ENCODE data around the gene FAM53A.

Gene FAM53A

GRCh38 chr4:1638272-1638598 lies 45.9 kb downstream of the FAM53A start:
- H3K27ac ChIP-seq: no peak overlapping the region
- POLR2A ChIA-PET (ENCODE audit: low non-redundant PET): no interaction called here
- TF ChIP-seq, protein P1, sequence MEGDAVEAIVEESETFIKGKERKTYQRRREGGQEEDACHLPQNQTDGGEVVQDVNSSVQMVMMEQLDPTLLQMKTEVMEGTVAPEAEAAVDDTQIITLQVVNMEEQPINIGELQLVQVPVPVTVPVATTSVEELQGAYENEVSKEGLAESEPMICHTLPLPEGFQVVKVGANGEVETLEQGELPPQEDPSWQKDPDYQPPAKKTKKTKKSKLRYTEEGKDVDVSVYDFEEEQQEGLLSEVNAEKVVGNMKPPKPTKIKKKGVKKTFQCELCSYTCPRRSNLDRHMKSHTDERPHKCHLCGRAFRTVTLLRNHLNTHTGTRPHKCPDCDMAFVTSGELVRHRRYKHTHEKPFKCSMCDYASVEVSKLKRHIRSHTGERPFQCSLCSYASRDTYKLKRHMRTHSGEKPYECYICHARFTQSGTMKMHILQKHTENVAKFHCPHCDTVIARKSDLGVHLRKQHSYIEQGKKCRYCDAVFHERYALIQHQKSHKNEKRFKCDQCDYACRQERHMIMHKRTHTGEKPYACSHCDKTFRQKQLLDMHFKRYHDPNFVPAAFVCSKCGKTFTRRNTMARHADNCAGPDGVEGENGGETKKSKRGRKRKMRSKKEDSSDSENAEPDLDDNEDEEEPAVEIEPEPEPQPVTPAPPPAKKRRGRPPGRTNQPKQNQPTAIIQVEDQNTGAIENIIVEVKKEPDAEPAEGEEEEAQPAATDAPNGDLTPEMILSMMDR (conservative IDR thresholded peaks at IDR 0.05; ENCODE audit: low read depth): no peak
- DNase-seq (ENCODE audit: low spot score): no peak
- CTCF ChIA-PET: interaction anchor here (1.1 kb wide), 1 partner anchor 9 kb away, joined by 3 read pairs; no protein-coding TSS in a partner anchor

DNA sequence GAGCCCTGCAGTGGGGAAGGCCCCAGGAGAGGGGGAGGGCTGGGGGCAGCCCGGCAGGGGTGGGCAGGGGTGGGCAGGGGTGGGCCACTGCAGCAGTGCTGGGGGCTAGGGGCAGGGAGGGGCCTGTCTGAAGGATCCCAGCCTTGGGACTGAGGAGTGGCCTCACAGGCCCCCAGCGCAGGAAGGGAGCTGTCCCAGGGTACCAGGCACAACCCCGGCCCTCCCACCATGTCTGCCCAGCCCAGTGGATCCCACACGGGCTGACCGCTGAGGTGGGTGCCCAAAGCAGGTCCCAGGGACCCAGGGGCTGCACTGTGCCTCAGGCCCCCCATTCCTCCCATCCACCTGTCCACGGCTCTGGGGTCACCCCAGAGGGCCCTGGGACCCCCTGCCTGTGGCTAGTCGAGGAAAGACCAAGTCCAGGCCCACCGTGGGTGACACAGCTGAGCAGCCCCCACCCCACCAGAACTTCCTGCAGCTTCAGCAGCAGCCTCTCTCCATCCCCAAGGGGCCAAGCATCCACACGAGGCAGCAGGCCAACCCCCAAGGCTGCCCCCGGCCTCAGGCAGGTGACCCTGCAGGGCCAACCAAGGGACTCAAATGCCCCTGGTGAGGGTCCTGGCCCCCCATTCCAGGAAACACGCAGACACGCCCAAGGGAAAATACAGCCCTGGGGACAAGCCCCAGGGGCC lies 46.4 kb downstream of the FAM53A start:
- CTCF ChIA-PET: interaction anchor here (1.1 kb wide), 1 partner anchor 8 kb away, joined by 3 read pairs; no protein-coding TSS in a partner anchor
- no peak for DNase-seq (ENCODE audit: low spot score)
- no peak overlapping the region for H3K27ac ChIP-seq
- POLR2A ChIA-PET (ENCODE audit: low non-redundant PET): no interaction called here
- TF ChIP-seq, protein P1 (conservative IDR thresholded peaks at IDR 0.05; ENCODE audit: low read depth): no peak

- ChIA-PET CTCF (interaction anchor here (0.7 kb wide), 1 partner anchor 444 kb away, joined by 6 read pairs; no protein-coding TSS in a partner anchor), POLR2A (ENCODE audit: low non-redundant PET) (no interaction called here)
- TF ChIP-seq, protein P1 (conservative IDR thresholded peaks at IDR 0.05; ENCODE audit: low read depth): no peak
- H3K27ac ChIP-seq: no peak overlapping the region
- no peak for DNase-seq (ENCODE audit: low spot score)
These were observed 47.5 kb downstream of the FAM53A start for GRCh38 chr4:1636490-1637211.

- H3K27ac ChIP-seq: no peak overlapping the region
These were observed 48.6 kb downstream of the FAM53A start for GRCh38 chr4:1635464-1635863.

GRCh38 chr4:1633993-1634392 lies 50.1 kb downstream of the FAM53A start:
- TF ChIP-seq, protein P1 (conservative IDR thresholded peaks at IDR 0.05; ENCODE audit: low read depth): no peak
- ChIA-PET POLR2A (ENCODE audit: low non-redundant PET) (no interaction called here), CTCF (no interaction called here)
- H3K27ac ChIP-seq: no peak overlapping the region
- DNase-seq (ENCODE audit: low spot score): no peak

More at GRCh38 chr4:1635464-1635863, 48.6 kb downstream of the FAM53A start:
- CTCF ChIA-PET: no interaction called here
- TF ChIP-seq, protein P1 (conservative IDR thresholded peaks at IDR 0.05; ENCODE audit: low read depth): no peak
- POLR2A ChIA-PET (ENCODE audit: low non-redundant PET): no interaction called here
- DNase-seq (ENCODE audit: low spot score): no peak

DNA sequence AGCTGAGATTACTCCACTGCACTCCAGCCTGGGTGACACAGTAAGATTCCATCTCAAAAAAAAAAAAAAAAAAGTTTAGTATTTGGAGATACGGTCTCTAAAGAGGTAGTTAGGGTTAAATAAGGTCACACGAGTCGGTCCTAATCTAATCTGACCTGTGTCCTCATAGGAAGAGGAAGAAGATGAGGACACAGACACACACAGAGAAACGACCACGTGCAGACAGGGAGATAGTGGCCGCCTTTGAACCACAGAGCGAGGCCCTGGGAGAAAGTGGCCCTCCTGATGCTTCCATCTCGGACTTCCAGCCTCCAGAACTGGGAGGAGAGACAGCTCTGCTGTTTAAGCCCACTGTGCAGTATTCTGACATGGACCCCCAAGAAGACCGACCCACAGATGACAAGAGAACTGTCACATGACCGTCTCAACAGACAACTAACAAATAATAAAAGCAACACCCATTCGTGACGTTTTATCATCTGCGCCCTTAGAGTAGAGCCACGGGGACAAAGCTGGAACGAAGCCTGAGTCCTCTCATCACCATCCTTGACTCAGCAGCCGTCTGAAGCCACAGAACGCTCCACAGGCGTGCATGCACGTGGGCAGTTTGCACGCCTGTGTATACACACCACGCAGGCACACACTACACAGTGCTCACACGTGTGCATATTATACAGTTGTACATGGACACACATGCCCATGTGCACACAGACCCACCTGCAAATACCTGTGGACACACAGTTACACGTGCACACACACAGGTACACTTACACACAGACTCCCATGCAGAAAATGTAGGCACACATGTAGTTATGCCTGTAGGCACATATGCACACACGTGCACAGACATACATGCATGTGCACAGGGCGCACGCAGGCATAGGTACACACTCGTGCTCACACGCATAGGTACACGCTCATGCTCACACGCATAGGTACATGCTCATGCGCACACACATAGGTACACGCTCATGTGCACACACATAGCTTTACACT lies 51.7 kb downstream of the FAM53A start:
- TF ChIP-seq, protein P1 (conservative IDR thresholded peaks at IDR 0.05; ENCODE audit: low read depth): no peak
- no peak overlapping the region for H3K27ac ChIP-seq
- no peak for DNase-seq (ENCODE audit: low spot score)
- ChIA-PET POLR2A (ENCODE audit: low non-redundant PET) (no interaction called here), CTCF (interaction anchor here (0.6 kb wide), 1 partner anchor 276 kb away, joined by 3 read pairs; no protein-coding TSS in a partner anchor)
